ENCODE results near the gene HOXA7.
A peak's percentile ranks its signal among the peaks of the same experiment; 100 is the strongest.

Gene HOXA7

GRCh38 chr7:27182285-27182841, 25.9 kb upstream of the HOXA7 start:
- no peak for DNase-seq

- DNase-seq = no peak
Measured at GRCh38 chr7:27181795-27182275, 25.4 kb upstream of the HOXA7 start.

GRCh38 chr7:27180431-27181420, 24.3 kb upstream of the HOXA7 start:
- DNase-seq = no peak

GRCh38 chr7:27179503-27180430, 23.3 kb upstream of the HOXA7 start:
- DNase-seq = peak in 4 of 14 donors; percentile 2 to 46 (median 14)

- no peak for DNase-seq
Measured at GRCh38 chr7:27179030-27179429, 22.6 kb upstream of the HOXA7 start.

- DNase-seq = no peak
Measured at GRCh38 chr7:27178366-27178765, 21.9 kb upstream of the HOXA7 start.

- no peak for DNase-seq
Measured at GRCh38 chr7:27177795-27178320, 21.4 kb upstream of the HOXA7 start.

GRCh38 chr7:27176962-27177794, 20.7 kb upstream of the HOXA7 start:
- DNase-seq = no peak

GRCh38 chr7:27176524-27176845, 20.0 kb upstream of the HOXA7 start:
- DNase-seq = no peak

GRCh38 chr7:27175626-27176523, 19.4 kb upstream of the HOXA7 start:
- DNase-seq = no peak

GRCh38 chr7:27174874-27175625, 18.6 kb upstream of the HOXA7 start:
- no peak for DNase-seq

GRCh38 chr7:27173956-27174873, 17.7 kb upstream of the HOXA7 start, which contains the start of gene HOXA10:
Gene HOXA10, minus strand, starts transcription at chr7:27174320. Its CDS starts 14 bp downstream, at chr7:27174306.
- DNase-seq = no peak

GRCh38 chr7:27173511-27173955, 17.1 kb upstream of the HOXA7 start:
- no peak for DNase-seq

- no peak for DNase-seq
Measured at GRCh38 chr7:27172823-27173510, 16.5 kb upstream of the HOXA7 start.

- no peak for DNase-seq
Measured at GRCh38 chr7:27172315-27172774, 15.9 kb upstream of the HOXA7 start.

- no peak for DNase-seq
Measured at GRCh38 chr7:27171637-27172314, 15.3 kb upstream of the HOXA7 start.

- DNase-seq = no peak
Measured at GRCh38 chr7:27171325-27171636, 14.8 kb upstream of the HOXA7 start.

Measured in C1 segment of cervical spinal cord (tissue), 14 donors.